Keratinocyte (primary cell): Measurements from ENCODE around the gene SSB. TPM values are rescaled to one million over a fixed set of nuclear protein-coding genes. Genes with fewer than 3 reads are reported as not detected.

Experiments used
- DNase-seq: peaks from one replicate; pipeline ENCODE4 v3.0.0-alpha.2; 2011; ENCODE audit warnings: low read depth, missing footprints, low spot score
- FAIRE-seq: peaks from 2 replicates; lab custom pipeline; 2011; peaks lifted over from hg19 to GRCh38; lab: Jason Lieb, UNC
- H2AFZ ChIP-seq: 2 replicates; pipeline ENCODE4 v1.6.0; 2012; ENCODE audit warnings: low read length, control low read depth, inconsistent platforms; ENCODE audit not compliant: control insufficient read depth
- H3K27ac ChIP-seq: 2 replicates; pipeline ENCODE4 v1.5.1; 2011; ENCODE audit warnings: low read length; ENCODE audit not compliant: control insufficient read depth, insufficient read depth
- H3K27me3 ChIP-seq: 3 replicates; pipeline ENCODE4 v1.6.0; 2011; ENCODE audit warnings: low read length; ENCODE audit not compliant: control insufficient read depth, insufficient read depth; ENCODE audit errors: extremely low read depth
- H3K36me3 ChIP-seq, 2 experiments: 2 replicates in 1 of 2; 3 replicates in 1 of 2; pipeline ENCODE4 v1.5.1; 2011; ENCODE audit warnings: low read length in 2 of 2, mild to moderate bottlenecking in 1 of 2; ENCODE audit not compliant: control insufficient read depth in 2 of 2, insufficient read depth in 2 of 2; ENCODE audit errors: extremely low read depth in 1 of 2
- H3K4me1 ChIP-seq: 3 replicates; pipeline ENCODE4 v1.5.1; 2011; ENCODE audit warnings: low read length; ENCODE audit not compliant: control insufficient read depth, insufficient read depth; ENCODE audit errors: extremely low read depth
- H3K4me2 ChIP-seq: 3 replicates; pipeline ENCODE4 v1.6.0; 2011; ENCODE audit warnings: low read depth, low read length; ENCODE audit not compliant: control insufficient read depth, insufficient read depth; ENCODE audit errors: extremely low read depth
- H3K4me3 ChIP-seq, 3 experiments: fragments of 200-600 bp in 1 of 3; sonication (generic) in 1 of 3; 2 replicates in 2 of 3; 3 replicates in 1 of 3; pipeline ENCODE4 v1.5.1; 2011 to 2016; ENCODE audit warnings: low read length in 3 of 3, mild to moderate bottlenecking in 3 of 3, control low read depth in 2 of 3, inconsistent platforms in 1 of 3, low read depth in 1 of 3, mixed read lengths in 1 of 3, mixed run types in 1 of 3, moderate library complexity in 1 of 3; ENCODE audit not compliant: control insufficient read depth in 2 of 3, insufficient read depth in 2 of 3; ENCODE audit errors: extremely low read depth in 1 of 3
- H3K79me2 ChIP-seq: 2 replicates; pipeline ENCODE4 v1.6.0; 2012; ENCODE audit warnings: low read length; ENCODE audit not compliant: control insufficient read depth, insufficient read depth
- H3K9ac ChIP-seq: 3 replicates; pipeline ENCODE4 v1.6.0; 2011; ENCODE audit warnings: low read length; ENCODE audit not compliant: control insufficient read depth, insufficient read depth; ENCODE audit errors: extremely low read depth
- H3K9me1 ChIP-seq: 3 replicates; pipeline ENCODE4 v1.6.0; 2011; ENCODE audit warnings: low read length; ENCODE audit not compliant: control insufficient read depth, insufficient read depth; ENCODE audit errors: extremely low read depth
- H3K9me3 ChIP-seq: 2 replicates; pipeline ENCODE4 v1.5.1; 2012; ENCODE audit warnings: low read depth, low read length; ENCODE audit not compliant: control insufficient read depth
- H4K20me1 ChIP-seq: 3 replicates; pipeline ENCODE4 v1.6.0; 2011; ENCODE audit warnings: low read length; ENCODE audit not compliant: control insufficient read depth, insufficient read depth; ENCODE audit errors: extremely low read depth
- CTCF ChIP-seq, 3 experiments: IDR thresholded peaks in 1 of 3; conservative IDR thresholded peaks in 1 of 3; optimal IDR thresholded peaks in 1 of 3; 2 replicates in 2 of 3; 3 replicates in 1 of 3; pipeline versions ENCODE3 to v1.5.1; 2011; ENCODE audit warnings: low read length in 3 of 3, mild to moderate bottlenecking in 3 of 3, moderate library complexity in 2 of 3, control low read depth in 1 of 3, inconsistent platforms in 1 of 3; ENCODE audit not compliant: insufficient read depth in 2 of 3; ENCODE audit errors: extremely low read depth in 1 of 3
- EZH2 ChIP-seq: IDR thresholded peaks from one replicate; pipeline ENCODE4 v1.6.1; 2012; ENCODE audit warnings: inconsistent platforms, mild to moderate bottlenecking, low read length, moderate library complexity
- dilution Hi-C: fragments of 300-500 bp; cut with MboI; formaldehyde crosslinking; loops from one replicate; pipeline ENCODE4 v1.7.0; 2020; ENCODE audit warnings: low sequenced_read_pairs; ENCODE audit not compliant: extremely low pct_ligation_motif_present
- polyA plus RNA-seq, 5 experiments: library from polyadenylated mRNA; depleted of rRNA in 3 of 5; stranded (reverse) in 3 of 5; stranded (forward) in 1 of 5; unstranded in 1 of 5; fragments of >200 nt; gene quantifications; 1 replicate in 1 of 5; 2 replicates in 3 of 5; 3 replicates in 1 of 5; pipeline versions ENCODE4 v1.2.1 to v1.2.3, GENCODE V29; 2011 to 2012; ENCODE audit warnings: missing spikeins in 2 of 5, low read depth in 1 of 5, low replicate concordance in 1 of 5

The SSB gene
- polyA plus RNA-seq, 1 donor (not counting 4 experiments of a cell fraction or from before 2014, with no cell fraction given), result 149 TPM

DNA sequence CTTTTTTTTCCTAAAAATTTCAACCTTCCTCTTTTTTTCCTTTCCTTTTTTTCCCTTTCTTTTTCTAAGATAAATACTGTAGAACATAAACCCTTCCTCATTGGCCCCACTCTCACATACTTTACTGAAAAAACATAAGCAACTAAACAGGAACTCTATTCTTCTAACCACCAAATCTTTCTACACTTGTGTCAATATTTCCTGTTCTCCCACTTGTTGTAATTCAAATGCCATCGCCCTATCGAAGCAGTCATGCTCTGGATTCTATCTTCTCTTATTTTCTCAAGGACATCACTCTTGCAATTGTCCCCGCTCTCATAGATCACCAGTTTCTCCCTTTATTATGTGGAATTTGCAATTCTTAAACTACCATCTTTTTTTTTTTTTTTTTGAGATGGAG lies 20.2 kb upstream of the SSB start:
- Histone ChIP-seq H3K27me3 (no peaks in the 10 kb centered on the region), H3K9me3 (no peaks in the 10 kb centered on the region), H2AFZ (no peak overlapping the region), H3K4me1 (no peaks in the 10 kb centered on the region), H3K36me3 (no peaks in the 10 kb centered on the region), H3K9me1 (no peaks in the 10 kb centered on the region), H3K9ac (no peak overlapping the region), H3K4me2 (no peak overlapping the region), H3K79me2 (no peaks in the 10 kb centered on the region), H4K20me1 (no peaks in the 10 kb centered on the region), H3K4me3 (no peak overlapping the region), H3K27ac (no peak overlapping the region)
- no peak for FAIRE-seq
- TF ChIP-seq CTCF (optimal IDR thresholded peaks at IDR 0.05 in 1 of 3, IDR thresholded peaks at IDR 0.05 in 1 of 3, conservative IDR thresholded peaks at IDR 0.05 in 1 of 3; ENCODE audit: extremely low read depth in 1 of 3, insufficient read depth in 2 of 3, low read length in 3 of 3), result no peak
- no peak for TF ChIP-seq EZH2
- dilution Hi-C loops, result no loop called here
- DNase-seq, result no peak

- H4K20me1 ChIP-seq, result no peaks in the 10 kb centered on the region
- FAIRE-seq (no peak), DNase-seq (no peak)
- H3K9ac ChIP-seq, result no peak overlapping the region
- H3K4me3 ChIP-seq, result no peak overlapping the region
- no peaks in the 10 kb centered on the region for H3K9me3 ChIP-seq
- no peaks in the 10 kb centered on the region for H3K36me3 ChIP-seq
- H3K9me1 ChIP-seq, result no peaks in the 10 kb centered on the region
- no peaks in the 10 kb centered on the region for H3K79me2 ChIP-seq
- H3K4me2 ChIP-seq, result no peak overlapping the region
- TF ChIP-seq EZH2, result no peak
- TF ChIP-seq CTCF (optimal IDR thresholded peaks at IDR 0.05 in 1 of 3, IDR thresholded peaks at IDR 0.05 in 1 of 3, conservative IDR thresholded peaks at IDR 0.05 in 1 of 3; ENCODE audit: extremely low read depth in 1 of 3, insufficient read depth in 2 of 3, low read length in 3 of 3), result no peak
- no peak overlapping the region for H3K27ac ChIP-seq
- H3K4me1 ChIP-seq, result no peaks in the 10 kb centered on the region
- H3K27me3 ChIP-seq, result no peaks in the 10 kb centered on the region
- H2AFZ ChIP-seq, result no peak overlapping the region
- dilution Hi-C loops, result no loop called here
Measured at GRCh38 chr2:169781249-169782013, 17.2 kb upstream of the SSB start.
